ENCODE results near the gene EPC1.

DNA sequence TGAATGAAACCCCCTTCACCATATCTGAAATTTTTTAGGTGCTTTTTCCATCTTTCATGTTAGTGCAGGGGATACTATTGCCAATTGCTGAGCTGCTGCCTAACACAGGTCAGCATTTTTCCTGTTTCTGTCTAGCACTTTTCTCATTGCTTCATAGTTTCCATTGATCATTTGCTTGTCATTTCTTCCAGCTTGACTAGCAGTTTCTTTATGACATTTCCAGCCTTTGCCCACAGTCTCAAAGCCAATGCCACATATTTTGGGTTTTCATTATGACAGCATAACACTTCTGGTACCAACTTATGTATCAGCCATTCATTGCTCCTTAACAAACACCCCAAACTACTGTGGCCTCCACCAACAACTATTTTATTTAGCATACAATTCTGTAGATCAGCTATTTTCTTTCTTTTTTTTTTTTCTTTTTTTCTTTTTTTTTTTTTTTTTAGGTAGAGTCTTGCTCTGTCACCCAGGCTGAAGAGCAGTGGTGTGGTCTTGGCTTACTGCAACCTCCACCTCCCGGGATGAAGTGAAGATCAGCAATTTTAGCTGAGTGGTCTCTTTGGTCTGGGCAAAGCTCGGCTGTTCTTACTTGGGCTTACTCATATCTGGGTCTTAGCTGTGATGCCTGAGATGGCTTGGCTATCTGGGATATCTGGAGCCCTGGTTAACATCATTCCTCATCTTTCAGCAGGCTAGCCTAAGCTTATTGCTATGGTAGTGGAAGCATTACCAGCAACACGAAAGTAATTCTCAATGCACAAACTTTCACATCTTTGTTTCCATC, 102.3 kb downstream of the EPC1 start:
- TF ChIP-seq, protein P1, sequence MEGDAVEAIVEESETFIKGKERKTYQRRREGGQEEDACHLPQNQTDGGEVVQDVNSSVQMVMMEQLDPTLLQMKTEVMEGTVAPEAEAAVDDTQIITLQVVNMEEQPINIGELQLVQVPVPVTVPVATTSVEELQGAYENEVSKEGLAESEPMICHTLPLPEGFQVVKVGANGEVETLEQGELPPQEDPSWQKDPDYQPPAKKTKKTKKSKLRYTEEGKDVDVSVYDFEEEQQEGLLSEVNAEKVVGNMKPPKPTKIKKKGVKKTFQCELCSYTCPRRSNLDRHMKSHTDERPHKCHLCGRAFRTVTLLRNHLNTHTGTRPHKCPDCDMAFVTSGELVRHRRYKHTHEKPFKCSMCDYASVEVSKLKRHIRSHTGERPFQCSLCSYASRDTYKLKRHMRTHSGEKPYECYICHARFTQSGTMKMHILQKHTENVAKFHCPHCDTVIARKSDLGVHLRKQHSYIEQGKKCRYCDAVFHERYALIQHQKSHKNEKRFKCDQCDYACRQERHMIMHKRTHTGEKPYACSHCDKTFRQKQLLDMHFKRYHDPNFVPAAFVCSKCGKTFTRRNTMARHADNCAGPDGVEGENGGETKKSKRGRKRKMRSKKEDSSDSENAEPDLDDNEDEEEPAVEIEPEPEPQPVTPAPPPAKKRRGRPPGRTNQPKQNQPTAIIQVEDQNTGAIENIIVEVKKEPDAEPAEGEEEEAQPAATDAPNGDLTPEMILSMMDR (conservative IDR thresholded peaks at IDR 0.05 in 1 of 2, IDR thresholded peaks at IDR 0.05 in 1 of 2; ENCODE audit: low read depth in 1 of 2, low read length in 2 of 2), result no peak
- no peak for TF ChIP-seq EZH2 (IDR thresholded peaks at IDR 0.05; ENCODE audit: low read length, missing control alignments)
